ENCODE data around the gene BPIFB3. TPM values are rescaled to one million over a fixed set of nuclear protein-coding genes. Genes with fewer than 3 reads are reported as not detected.

Gene BPIFB3
- total and polyA plus RNA-seq, 9 donors: 0.15 TPM; not detected in 8

- DNase-seq: no peak
- no peaks in the 10 kb centered on the region for H3K36me3 ChIP-seq
- TF ChIP-seq CTCF (IDR thresholded peaks at IDR 0.05) (no peak), POLR2A (IDR thresholded peaks at IDR 0.05) (no peak), EP300 (IDR thresholded peaks at IDR 0.05) (no peak)
- no peaks in the 10 kb centered on the region for H3K27me3 ChIP-seq
- H3K9me3 ChIP-seq: no peaks in the 10 kb centered on the region
- no peak overlapping the region for H3K4me3 ChIP-seq
- no peaks in the 10 kb centered on the region for H3K4me1 ChIP-seq (ENCODE audit: insufficient read depth)
- H3K27ac ChIP-seq: no peak overlapping the region
- WGBS, 3 donors: 63 to 70% (median 66%) methylated on average over 7 of the region's 7 CpGs
- intact Hi-C loops (cut with DNase I): loop anchor here in 1 of 4 donors (5.0 kb wide), 1 partner anchor 328 kb away; no protein-coding TSS in a partner anchor
These were observed 24.8 kb upstream of the BPIFB3 start for GRCh38 chr20:33028875-33029274.

GRCh38 chr20:33030076-33030475, 23.6 kb upstream of the BPIFB3 start:
- Histone ChIP-seq H3K36me3 (no peaks in the 10 kb centered on the region), H3K4me1 (ENCODE audit: insufficient read depth) (no peaks in the 10 kb centered on the region), H3K27me3 (no peaks in the 10 kb centered on the region), H3K4me3 (no peak overlapping the region), H3K27ac (no peak overlapping the region), H3K9me3 (no peaks in the 10 kb centered on the region)
- intact Hi-C loops (cut with DNase I): no loop called here
- no peak for DNase-seq
- no peak for TF ChIP-seq CTCF (IDR thresholded peaks at IDR 0.05)
- WGBS, 3 donors: 70 to 82% (median 77%) methylated on average over 9 of the region's 9 CpGs

DNA sequence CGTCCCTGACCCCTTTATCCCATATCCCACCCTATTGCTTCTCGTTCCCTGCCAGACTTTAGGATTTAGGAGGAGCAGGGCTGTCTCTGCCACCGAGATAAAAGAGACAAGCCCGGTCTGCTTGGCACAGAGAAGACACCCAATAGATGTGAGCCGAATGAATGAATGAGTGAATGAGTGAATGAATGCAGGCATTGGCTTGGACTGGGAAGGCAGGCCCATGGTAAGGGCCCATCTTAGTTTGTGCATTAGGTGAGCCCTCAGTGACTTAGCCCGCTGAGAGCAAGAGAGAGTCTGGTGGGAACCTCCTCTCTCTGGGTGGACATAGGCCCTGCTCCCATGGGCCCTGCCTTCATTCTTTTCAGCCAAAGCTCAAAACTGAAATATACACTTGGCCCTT, 23.1 kb upstream of the BPIFB3 start:
- no peak for DNase-seq
- Histone ChIP-seq H3K27ac (no peak overlapping the region), H3K27me3 (no peaks in the 10 kb centered on the region), H3K4me3 (no peak overlapping the region), H3K9me3 (no peaks in the 10 kb centered on the region), H3K36me3 (no peaks in the 10 kb centered on the region), H3K4me1 (ENCODE audit: insufficient read depth) (no peaks in the 10 kb centered on the region)
- TF ChIP-seq POLR2A (IDR thresholded peaks at IDR 0.05): no peak
- 68 to 79% (median 68%) methylated on average over 6 of the region's 6 CpGs for WGBS, 3 donors
- intact Hi-C loops (cut with DNase I): no loop called here

DNA sequence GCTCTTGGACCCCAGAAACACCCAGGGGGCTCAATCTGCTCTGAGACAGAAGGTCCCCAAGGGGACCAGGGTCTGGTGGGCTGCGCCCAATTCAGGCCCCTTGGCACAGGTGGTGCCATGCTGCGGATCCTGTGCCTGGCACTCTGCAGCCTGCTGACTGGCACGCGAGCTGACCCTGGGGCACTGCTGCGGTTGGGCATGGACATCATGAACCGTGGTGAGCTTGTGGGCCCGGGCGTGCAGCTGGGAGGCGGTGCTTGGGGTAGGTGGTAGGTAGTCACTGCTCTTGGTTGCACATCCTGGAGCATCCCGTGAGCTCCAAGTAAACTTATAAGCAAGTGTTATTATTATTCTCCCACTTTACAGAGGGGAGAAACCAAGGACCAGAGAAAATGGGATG, 22.2 kb upstream of the BPIFB3 start, which contains the start of gene BPIFB6:
Gene BPIFB6, plus strand, starts transcription at position 118 of the 400 bp plus-strand sequence. Its CDS starts 0 bp downstream, at position 118.
- no peaks in the 10 kb centered on the region for H3K27me3 ChIP-seq
- intact Hi-C loops (cut with DNase I): no loop called here
- H3K27ac ChIP-seq: no peak within 1 kb of the TSS
- TF ChIP-seq EP300 (IDR thresholded peaks at IDR 0.05) (no peak), CTCF (IDR thresholded peaks at IDR 0.05) (no peak)
- H3K36me3 ChIP-seq: no peaks in the 10 kb centered on the region
- whole genome bisulfite sequencing, 3 donors: 86 to 87% (median 87%) methylated on average over 8 to 10 of the region's 10 CpGs
- no peaks in the 10 kb centered on the region for H3K9me3 ChIP-seq
- no peak for DNase-seq
- no peaks in the 10 kb centered on the region for H3K4me1 ChIP-seq (ENCODE audit: insufficient read depth)
- H3K4me3 ChIP-seq: no peak within 1 kb of the TSS

- TF ChIP-seq EP300 (IDR thresholded peaks at IDR 0.05): no peak
- Histone ChIP-seq H3K4me3 (no peak overlapping the region), H3K4me1 (ENCODE audit: insufficient read depth) (no peaks in the 10 kb centered on the region), H3K36me3 (no peaks in the 10 kb centered on the region), H3K27me3 (no peaks in the 10 kb centered on the region), H3K9me3 (no peaks in the 10 kb centered on the region), H3K27ac (no peak overlapping the region)
- intact Hi-C loops (cut with DNase I): no loop called here
- whole genome bisulfite sequencing, 3 donors: 72 to 76% (median 75%) methylated on average over 6 of the region's 6 CpGs
- no peak for DNase-seq
These were observed 21.1 kb upstream of the BPIFB3 start for GRCh38 chr20:33032555-33032954.

DNA sequence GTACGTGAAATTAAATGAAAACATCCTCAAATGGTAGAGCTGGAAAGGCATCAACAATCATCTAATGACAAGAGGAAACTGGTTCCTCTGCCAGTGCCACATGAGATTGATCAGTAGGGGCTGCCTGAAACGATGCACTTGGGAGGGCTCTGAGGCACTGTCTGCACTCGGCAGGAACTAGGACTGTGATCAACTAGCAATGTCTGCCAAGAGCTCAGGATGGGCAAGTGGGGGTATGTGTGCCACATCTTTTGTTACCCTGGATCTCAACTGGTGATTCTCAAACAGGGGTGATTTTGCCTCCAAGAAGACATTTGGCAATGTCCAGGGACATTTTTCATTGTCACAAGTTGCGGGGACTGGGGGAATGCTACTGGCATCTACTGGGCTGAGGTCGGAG, 20.3 kb upstream of the BPIFB3 start:
- no peaks in the 10 kb centered on the region for H3K36me3 ChIP-seq
- no peaks in the 10 kb centered on the region for H3K9me3 ChIP-seq
- H3K27ac ChIP-seq: no peak overlapping the region
- 68 to 80% (median 75%) methylated on average over 5 of the region's 5 CpGs for WGBS, 3 donors
- no peaks in the 10 kb centered on the region for H3K27me3 ChIP-seq
- H3K4me1 ChIP-seq (ENCODE audit: insufficient read depth): no peaks in the 10 kb centered on the region
- no peak for DNase-seq
- intact Hi-C loops (cut with DNase I): no loop called here
- H3K4me3 ChIP-seq: no peak overlapping the region
- TF ChIP-seq CTCF (IDR thresholded peaks at IDR 0.05): no peak
- TF ChIP-seq POLR2A (IDR thresholded peaks at IDR 0.05): no peak
- no peak for TF ChIP-seq EP300 (IDR thresholded peaks at IDR 0.05)
